Activated CD4-positive, alpha-beta T cell treated with anti-CD3 and anti-CD28 coated beads, Interleukin-10, Interleukin-2, amounts not matched to agents 100 ng/mL and 50 ng/mL, durations not matched to agents 16 hours and 8 hours (primary cell): ENCODE data around the gene OR1A1.
"Not testable (repeated sequence)": the region's sequence is repeated elsewhere in the genome, so short reads cannot be mapped to it uniquely, and the experiment has no call there.

Source experiments
- DNase-seq: peaks from one replicate; pipeline ENCODE4 v3.0.0-alpha.2; 2020

Gene OR1A1

GRCh38 chr17:3207367-3207766, at the start of gene OR1A1:
Gene OR1A1, plus strand, starts transcription at chr17:3207667. Its CDS starts 7,954 bp downstream, at chr17:3215621.
- DNase-seq: no peak

GRCh38 chr17:3167574-3167973, 39.9 kb upstream of the OR1A1 start:
- DNase-seq: no peak

- DNase-seq: no peak
Measured at GRCh38 chr17:3189961-3190360, 17.5 kb upstream of the OR1A1 start.

- no peak for DNase-seq
Measured at GRCh38 chr17:3197219-3197618, 10.2 kb upstream of the OR1A1 start, which contains the start of gene OR1A2. Gene OR1A2, plus strand, starts transcription at chr17:3197519. Its CDS starts 0 bp downstream, at chr17:3197519.

- DNase-seq: no peak
Measured at GRCh38 chr17:3208484-3208883, 1.0 kb downstream of the OR1A1 start.

- DNase-seq: no peak
Measured at GRCh38 chr17:3213001-3213400, 5.5 kb downstream of the OR1A1 start.

GRCh38 chr17:3213587-3213986, 6.1 kb downstream of the OR1A1 start:
- no peak for DNase-seq

GRCh38 chr17:3219978-3220377, 12.5 kb downstream of the OR1A1 start:
- DNase-seq: not testable (repeated sequence)

GRCh38 chr17:3221850-3222249, 14.4 kb downstream of the OR1A1 start:
- no peak for DNase-seq

- DNase-seq: no peak
Measured at GRCh38 chr17:3222505-3222904, 15.0 kb downstream of the OR1A1 start.

- DNase-seq: not testable (repeated sequence)
Measured at GRCh38 chr17:3224721-3225352, 17.4 kb downstream of the OR1A1 start.

- DNase-seq: not testable (repeated sequence)
Measured at GRCh38 chr17:3232300-3232699, 24.8 kb downstream of the OR1A1 start.

- DNase-seq: not testable (repeated sequence)
Measured at GRCh38 chr17:3238685-3239084, 31.2 kb downstream of the OR1A1 start.

- DNase-seq: not testable (repeated sequence)
Measured at GRCh38 chr17:3241044-3241443, 33.6 kb downstream of the OR1A1 start.

GRCh38 chr17:3244841-3245240, 37.4 kb downstream of the OR1A1 start:
- DNase-seq: not testable (repeated sequence)

GRCh38 chr17:3249013-3249412, 41.5 kb downstream of the OR1A1 start:
- not testable (repeated sequence) for DNase-seq

- DNase-seq: no peak
Measured at GRCh38 chr17:3256575-3256974, 49.1 kb downstream of the OR1A1 start.

- DNase-seq: no peak
Measured at GRCh38 chr17:3260163-3260562, 52.7 kb downstream of the OR1A1 start.

- DNase-seq: no peak
Measured at GRCh38 chr17:3260600-3260999, 53.1 kb downstream of the OR1A1 start.
